Limb (tissue), 2 donors: ENCODE results near the gene PPTC7.
"Not testable (repeated sequence)": the region's sequence is repeated elsewhere in the genome, so short reads cannot be mapped to it uniquely, and the experiment has no call there.

ENCODE experiments used
- DNase-seq, 2 donors: peaks; one replicate each; pipeline ENCODE4 v3.0.0-alpha.2; 2016; ENCODE audit errors: extremely low spot score in 2 of 2

Gene PPTC7, protein sequence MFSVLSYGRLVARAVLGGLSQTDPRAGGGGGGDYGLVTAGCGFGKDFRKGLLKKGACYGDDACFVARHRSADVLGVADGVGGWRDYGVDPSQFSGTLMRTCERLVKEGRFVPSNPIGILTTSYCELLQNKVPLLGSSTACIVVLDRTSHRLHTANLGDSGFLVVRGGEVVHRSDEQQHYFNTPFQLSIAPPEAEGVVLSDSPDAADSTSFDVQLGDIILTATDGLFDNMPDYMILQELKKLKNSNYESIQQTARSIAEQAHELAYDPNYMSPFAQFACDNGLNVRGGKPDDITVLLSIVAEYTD

GRCh38 chr12:110583137-110584059 is at the start of gene PPTC7:
Gene PPTC7, minus strand, starts transcription at chr12:110583318. Its CDS starts 287 bp downstream, at chr12:110583031.
- DNase-seq = peak; percentile 96 to 98

DNA sequence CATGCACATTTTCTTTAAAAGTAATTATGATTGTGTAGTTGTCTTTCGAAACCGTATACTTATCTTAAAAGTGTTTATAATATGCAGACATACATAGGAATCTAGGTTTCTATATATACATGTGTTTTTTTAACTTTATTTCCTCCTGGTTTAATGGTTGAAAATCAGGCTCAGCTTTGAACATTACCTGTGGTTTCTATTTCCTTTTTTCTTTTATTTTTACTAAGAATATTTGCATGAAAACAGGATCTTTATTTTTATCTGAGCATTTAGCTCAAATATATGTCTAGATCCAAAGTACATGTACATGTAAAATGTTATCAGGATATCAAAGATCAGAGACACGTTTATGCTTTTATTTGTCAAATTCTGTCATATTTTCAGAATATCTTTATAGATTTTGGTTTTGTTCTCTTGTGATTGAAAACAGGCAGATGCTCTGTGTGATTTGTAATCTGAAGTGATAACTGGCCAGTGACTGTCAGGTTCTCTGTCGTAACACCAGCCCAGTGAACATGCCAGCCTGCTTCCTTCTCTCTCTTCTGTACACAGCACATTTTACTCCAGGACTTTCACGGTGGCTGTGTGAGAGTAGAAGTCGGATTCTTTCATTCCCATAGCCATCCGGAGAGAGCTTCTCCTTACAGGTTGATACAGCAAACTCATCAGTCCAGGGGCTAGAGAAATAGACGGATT is 44.5 kb upstream of the PPTC7 start:
- DNase-seq = no peak

DNA sequence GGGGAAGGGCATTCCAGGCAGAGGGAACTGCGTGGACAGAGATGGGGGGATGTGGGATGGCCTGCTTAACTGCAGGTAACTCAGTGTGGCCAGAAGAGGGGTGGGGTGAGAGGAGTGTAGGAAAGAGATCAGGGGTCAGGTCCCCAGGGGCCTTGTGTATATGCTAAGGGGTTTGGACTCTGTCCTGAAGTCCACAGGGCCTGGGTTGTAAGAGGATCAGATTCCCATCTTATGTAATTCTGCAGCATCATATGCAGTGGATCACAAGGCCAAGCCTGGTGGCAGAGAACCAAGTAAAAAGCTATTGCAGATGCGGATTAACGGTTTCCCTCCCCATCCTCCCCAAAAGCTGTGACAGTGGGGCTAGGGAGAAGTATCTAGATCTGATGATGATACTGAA is 39.5 kb upstream of the PPTC7 start:
- DNase-seq = no peak

DNA sequence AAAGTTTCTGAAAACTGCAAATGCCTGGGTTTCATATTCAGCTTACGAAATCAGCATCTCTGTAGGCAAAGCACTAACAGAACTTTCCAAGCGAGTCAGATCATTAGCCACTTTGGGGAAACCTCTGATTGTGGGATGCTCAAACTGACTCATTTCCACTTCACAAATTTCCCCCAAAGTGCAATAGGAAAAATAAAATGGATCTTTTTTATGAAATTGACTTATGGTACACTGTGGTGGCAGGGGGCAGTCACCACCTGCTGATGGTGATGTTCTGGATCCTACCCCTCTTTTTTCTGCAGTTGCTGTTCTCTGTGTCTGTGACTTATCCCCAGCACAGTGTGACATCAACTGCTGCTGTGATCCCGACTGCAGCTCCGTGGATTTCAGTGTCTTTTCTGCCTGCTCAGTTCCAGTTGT is 36.4 kb upstream of the PPTC7 start:
- no peak for DNase-seq

DNA sequence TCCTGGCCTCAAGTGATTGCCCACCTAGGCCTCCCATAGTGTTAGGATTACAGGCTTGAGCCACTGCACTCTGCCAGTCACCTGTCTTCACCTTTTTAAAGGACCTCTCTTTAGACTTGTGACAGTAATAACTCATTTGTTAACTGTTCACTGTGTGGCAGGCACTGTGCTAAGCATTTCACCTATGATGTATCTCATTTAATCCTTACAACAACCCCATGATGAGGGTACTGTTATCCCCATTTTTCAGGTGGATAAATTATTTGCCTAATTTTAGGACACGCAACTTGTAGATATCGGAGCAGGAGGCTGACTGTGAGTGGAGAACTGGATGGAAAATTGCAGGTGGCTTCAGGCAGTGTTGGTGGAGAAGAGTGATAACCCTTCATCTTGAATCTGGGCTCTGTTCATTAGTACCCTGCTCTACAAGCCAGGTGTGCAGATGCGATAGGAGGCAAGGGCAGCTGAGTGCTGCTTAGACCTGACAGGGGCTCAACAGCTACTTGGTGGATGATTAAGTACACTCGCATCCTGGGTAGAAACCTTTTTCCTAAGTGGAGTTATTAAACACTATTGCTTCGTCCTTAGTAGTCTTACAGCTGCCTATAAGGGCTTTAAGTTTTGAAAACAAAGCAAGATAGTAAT is 33.5 kb upstream of the PPTC7 start:
- no peak for DNase-seq

DNA sequence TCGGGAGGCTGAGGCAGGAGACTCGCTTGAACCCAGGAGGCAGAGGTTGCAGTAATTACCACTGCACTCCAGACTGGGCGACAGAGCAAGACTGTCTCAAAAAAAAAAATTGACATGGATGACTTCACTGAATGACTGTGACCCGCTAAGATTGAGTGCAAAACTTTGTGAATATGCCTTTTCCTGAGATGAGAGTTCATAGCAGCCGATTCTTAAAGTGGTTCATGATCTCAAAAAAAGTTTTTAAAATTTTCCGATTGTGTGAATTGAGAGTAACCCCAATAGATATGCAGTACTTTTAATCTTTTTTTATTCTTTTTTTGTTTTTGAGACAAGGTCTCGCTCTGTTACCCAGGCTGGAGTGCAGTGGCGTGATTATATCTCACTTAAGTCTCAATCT is 32.1 kb upstream of the PPTC7 start:
- no peak for DNase-seq

DNA sequence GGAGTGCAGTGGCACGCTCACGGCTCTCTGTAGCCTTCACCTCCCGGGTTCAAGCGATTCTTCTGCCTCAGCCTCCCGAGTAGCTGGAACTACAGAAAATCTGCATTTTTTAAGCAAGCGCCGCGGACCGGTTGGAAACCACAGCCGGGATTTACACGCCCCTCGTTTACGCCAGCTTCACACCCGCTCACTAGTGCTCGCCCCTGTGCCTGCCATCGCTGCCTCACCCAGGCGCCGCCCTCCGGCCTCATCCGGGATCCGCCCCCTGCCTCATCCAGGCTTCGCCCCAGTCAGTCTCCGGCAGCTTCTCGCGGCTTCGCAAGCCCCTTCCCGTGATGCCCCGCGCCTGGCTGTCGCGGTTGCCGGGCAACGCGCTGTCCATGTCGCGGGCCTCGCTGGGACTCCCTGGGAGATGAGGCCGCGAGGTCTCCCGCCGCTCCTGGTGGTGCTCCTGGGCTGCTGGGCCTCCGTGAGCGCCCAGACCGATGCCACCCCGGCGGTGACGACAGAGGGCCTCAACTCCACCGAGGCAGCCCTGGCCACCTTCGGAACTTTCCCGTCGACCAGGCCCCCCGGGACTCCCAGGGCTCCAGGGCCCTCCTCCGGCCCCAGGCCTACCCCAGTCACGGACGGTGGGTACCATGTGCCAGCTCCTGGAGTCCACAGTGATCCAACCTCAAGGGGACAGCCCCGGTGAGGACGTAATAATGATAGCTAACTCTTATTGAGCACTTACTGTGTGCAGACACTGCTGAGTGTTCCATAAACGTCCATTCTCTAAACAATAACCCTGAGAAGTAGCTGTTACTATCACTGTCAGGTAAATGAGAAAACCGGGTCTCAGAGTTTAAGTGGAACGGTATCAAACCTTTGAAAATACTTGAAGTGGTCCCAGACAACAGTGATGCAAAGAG is 30.9 kb upstream of the PPTC7 start, which contains the start of gene TCTN1:
TCTN1 (plus strand) TSS at position 359 of the 914 bp plus-strand sequence; CDS start at position 413, 54 bp downstream.
- DNase-seq = peak; percentile 97 to 98

- DNase-seq = no peak
Observed at GRCh38 chr12:110613071-110613770, 30.1 kb upstream of the PPTC7 start.

DNA sequence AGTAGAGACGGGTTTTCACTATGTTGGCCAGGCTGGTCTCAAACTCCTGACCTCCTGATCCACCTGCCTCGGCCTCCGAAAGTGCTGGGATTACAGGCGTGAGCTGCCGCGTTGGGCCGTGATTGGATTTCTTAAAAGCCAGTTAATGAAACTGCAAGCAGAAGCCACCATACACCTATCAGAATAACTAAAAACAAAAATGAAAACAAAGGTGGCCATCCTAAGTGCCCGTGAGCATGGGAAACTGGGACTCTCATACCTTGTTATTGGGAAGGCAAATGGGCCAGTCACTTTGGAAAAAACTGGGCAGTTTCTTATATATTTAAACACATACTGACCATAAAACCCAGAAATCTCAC is 23.1 kb upstream of the PPTC7 start:
- no peak for DNase-seq

DNA sequence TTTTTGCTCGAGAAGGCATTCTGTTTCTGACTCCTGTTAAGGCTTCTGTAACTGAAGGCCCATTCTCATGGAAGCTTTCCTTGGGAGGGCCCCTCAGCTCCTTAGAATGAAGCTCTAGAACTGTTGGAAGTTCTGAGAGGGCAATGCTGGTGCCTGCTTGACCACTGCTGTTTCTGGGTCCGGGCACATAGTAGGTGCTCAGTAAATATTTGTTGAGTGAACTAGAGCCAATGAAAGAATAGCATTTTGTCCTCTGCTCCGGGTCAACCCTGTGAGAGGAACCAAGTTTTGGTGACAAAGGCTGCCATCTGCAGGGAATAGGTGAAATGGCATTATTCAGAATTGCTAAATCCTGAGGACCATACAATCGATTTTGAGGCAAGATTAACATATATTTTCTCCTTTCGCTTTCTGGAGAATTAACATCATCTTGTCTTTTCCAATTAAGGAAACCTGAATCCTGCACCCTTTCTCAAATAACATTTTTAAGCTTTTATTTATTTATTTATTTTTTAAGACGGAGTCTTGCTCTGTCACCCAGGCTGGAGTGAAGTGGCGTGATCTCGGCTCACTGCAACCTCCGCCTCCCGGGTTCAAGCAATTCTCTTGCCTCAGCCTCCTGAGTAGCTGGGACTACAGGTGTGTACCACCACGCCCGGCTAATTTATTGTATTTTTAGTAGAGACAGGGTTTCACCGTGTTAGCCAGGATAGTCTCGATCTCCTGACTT is 19.1 kb upstream of the PPTC7 start:
- DNase-seq = peak; percentile 32 to 40

- DNase-seq = peak in 1 of 2 donors; percentile 54
Observed at GRCh38 chr12:110600254-110600653, 17.1 kb upstream of the PPTC7 start.

- no peak for DNase-seq
Observed at GRCh38 chr12:110599334-110599733, 16.2 kb upstream of the PPTC7 start.

GRCh38 chr12:110597885-110598284 is 14.8 kb upstream of the PPTC7 start:
- no peak for DNase-seq

DNA sequence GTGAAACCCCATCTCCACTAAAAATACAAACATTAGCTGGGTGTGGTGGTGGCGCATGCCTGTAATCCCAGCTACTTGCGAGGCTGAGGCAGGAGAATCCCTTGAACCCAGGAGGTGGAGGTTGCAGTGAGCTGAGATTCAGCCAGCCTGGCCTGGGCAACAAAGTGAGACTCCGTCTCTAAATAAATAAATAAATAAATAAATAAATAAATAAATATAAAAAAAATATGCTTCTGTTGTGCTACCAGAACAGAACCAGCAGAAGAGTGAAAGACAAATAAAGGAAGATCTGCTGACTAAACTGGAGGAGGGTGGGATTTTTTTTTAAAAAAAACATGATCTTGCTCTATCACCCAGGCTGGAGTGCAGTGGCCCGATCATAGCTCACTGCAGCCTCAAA is 9.8 kb upstream of the PPTC7 start:
- DNase-seq = not testable (repeated sequence)

DNA sequence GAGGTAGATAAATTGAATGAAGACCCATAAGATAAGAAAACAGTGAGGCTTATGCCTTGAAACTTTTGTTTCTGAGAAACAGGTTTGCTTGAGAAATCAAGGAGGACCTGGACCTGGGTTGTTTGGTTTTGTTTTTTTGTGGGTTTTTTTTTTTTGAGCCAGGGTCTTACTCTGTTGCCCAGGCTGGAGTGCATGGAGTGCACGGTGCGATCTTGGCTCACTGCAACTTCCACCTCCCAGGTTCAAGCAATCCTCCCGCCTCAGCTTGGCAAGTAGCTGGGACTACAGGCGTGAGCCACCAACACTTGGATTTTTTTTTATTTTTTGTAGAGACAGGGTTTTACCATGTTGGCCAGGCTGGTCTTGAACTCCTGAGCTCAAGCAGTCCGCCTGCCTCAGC is 9.0 kb upstream of the PPTC7 start:
- no peak for DNase-seq

- no peak for DNase-seq
Observed at GRCh38 chr12:110591451-110592051, 8.4 kb upstream of the PPTC7 start.

DNA sequence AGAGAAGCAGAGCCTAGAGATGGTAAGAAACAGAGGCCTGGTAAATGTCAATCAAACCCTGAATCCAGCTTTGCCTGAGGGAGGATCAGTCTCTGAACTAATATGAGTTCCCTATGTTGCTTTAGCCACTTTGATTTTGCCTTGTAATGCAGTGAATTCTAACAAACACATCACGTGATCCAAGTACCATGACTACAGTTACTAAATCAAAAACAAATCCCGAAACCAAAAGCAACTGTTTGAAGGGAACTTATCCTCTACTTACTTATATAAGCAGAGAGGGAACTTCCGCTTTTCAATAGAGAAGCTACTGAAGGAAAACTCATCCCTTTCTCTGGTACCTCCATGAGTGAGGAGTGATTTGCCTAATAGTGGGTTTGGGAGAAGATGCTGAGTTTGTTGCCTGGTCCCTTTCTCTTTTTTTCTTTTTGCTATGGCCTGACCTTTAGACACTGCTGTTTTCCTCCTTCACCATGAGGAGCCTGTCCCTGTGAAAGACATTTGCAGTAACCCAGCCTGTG is 7.7 kb upstream of the PPTC7 start:
- peak in 1 of 2 donors; percentile 36 for DNase-seq

GRCh38 chr12:110590059-110590458 is 6.9 kb upstream of the PPTC7 start:
- DNase-seq = no peak
